HepG2 (cell line): ENCODE data around the gene RAB3GAP1. TPM values are rescaled to one million over a fixed set of nuclear protein-coding genes. Genes with fewer than 3 reads are reported as not detected.

Experiments used
- ARID5B ChIP-seq: IDR thresholded peaks from 2 replicates; pipeline ENCODE4 v1.4.0; 2020; ENCODE audit warnings: mild to moderate bottlenecking, missing genetic modification reagents
- ATF2 ChIP-seq: sonication (generic); formaldehyde crosslinking; IDR thresholded peaks from 2 replicates; pipeline ENCODE4 v1.4.0; 2020; ENCODE audit warnings: missing genetic modification reagents
- CENPX ChIP-seq: sonication (generic); formaldehyde crosslinking; IDR thresholded peaks from 2 replicates; pipeline ENCODE4 v1.9.0; 2021; ENCODE audit warnings: mild to moderate bottlenecking, missing genetic modification reagents, moderate library complexity
- HMGXB4 ChIP-seq, 2 experiments: sonication (generic) in 1 of 2; formaldehyde crosslinking in 1 of 2; IDR thresholded peaks; 2 replicates each; pipeline versions ENCODE4 v1.4.0 to v1.6.1; 2018 to 2020; ENCODE audit warnings: missing genetic modification reagents in 2 of 2, borderline replicate concordance in 1 of 2, low read depth in 1 of 2, mild to moderate bottlenecking in 1 of 2, missing biosample characterization in 1 of 2
- KAT7 ChIP-seq: IDR thresholded peaks from 2 replicates; pipeline ENCODE4 v1.6.1; 2018; ENCODE audit warnings: borderline replicate concordance, missing compliant biosample characterization
- SRY ChIP-seq: sonication (generic); formaldehyde crosslinking; IDR thresholded peaks from 2 replicates; pipeline ENCODE4 v1.8.0; 2022; ENCODE audit warnings: mild to moderate bottlenecking, missing genetic modification reagents
- THAP9 ChIP-seq: sonication (generic); formaldehyde crosslinking; IDR thresholded peaks from 2 replicates; pipeline ENCODE4; 2020; ENCODE audit warnings: missing genetic modification reagents, mild to moderate bottlenecking, borderline replicate concordance
- ZMAT5 ChIP-seq: sonication (generic); formaldehyde crosslinking; IDR thresholded peaks from 2 replicates; pipeline ENCODE4 v1.5.0; 2020; ENCODE audit warnings: mild to moderate bottlenecking, low read depth, missing genetic modification reagents, borderline replicate concordance
- ZNF160 ChIP-seq: sonication (generic); formaldehyde crosslinking; IDR thresholded peaks from 2 replicates; pipeline ENCODE4 v1.8.0; 2022; ENCODE audit warnings: mild to moderate bottlenecking, inconsistent platforms, missing genetic modification reagents
- ZNF513 ChIP-seq: sonication (generic); formaldehyde crosslinking; conservative IDR thresholded peaks from 2 replicates; pipeline ENCODE4 v1.5.0; 2020; ENCODE audit warnings: missing genetic modification reagents
- ZNF605 ChIP-seq: sonication (generic); formaldehyde crosslinking; IDR thresholded peaks from 2 replicates; pipeline ENCODE4 v1.8.0; 2022; ENCODE audit warnings: mild to moderate bottlenecking, missing genetic modification reagents
- ZNF784 ChIP-seq: sonication (generic); formaldehyde crosslinking; IDR thresholded peaks from 2 replicates; pipeline ENCODE4 v1.5.1; 2020; ENCODE audit warnings: missing genetic modification reagents, mild to moderate bottlenecking, borderline replicate concordance
- ZSCAN31 ChIP-seq: sonication (generic); formaldehyde crosslinking; IDR thresholded peaks from 2 replicates; pipeline ENCODE4 v1.5.0; 2020; ENCODE audit warnings: low read depth, mild to moderate bottlenecking, missing genetic modification reagents
- polyA plus RNA-seq, 8 experiments: library from polyadenylated mRNA; depleted of rRNA in 3 of 8; stranded (reverse) in 7 of 8; unstranded in 1 of 8; fragments of >200 nt; fragmentation: Illumina TruSeq in 4 of 8; extraction: Trizol in 4 of 8; gene quantifications; 2 replicates each; pipeline versions ENCODE4 v1.2.1 to v1.2.3, GENCODE V29; 2011 to 2016; ENCODE audit warnings: low read depth in 4 of 8, missing spikeins in 1 of 8, mixed read lengths in 1 of 8; ENCODE audit not compliant: insufficient read depth in 1 of 8
- total RNA-seq, 5 experiments: library from RNA; depleted of rRNA; stranded (reverse); fragments of >200 nt; fragmentation: Illumina TruSeq; extraction: Trizol; gene quantifications; 2 replicates each; pipeline ENCODE4 v1.2.3, GENCODE V29; 2016; ENCODE audit warnings: low read depth in 1 of 5

Gene RAB3GAP1
- total and polyA plus RNA-seq, 2 of the 13 experiments (the other 11 are each of a cell fraction or from before 2014, with no cell fraction given): 15.2 to 48.8 TPM

GRCh38 chr2:135052042-135052876 lies at the start of gene RAB3GAP1 (continued):
- TF ChIP-seq ATF2: peak; percentile 15; the same call in 1 of the 2 replicates
- TF ChIP-seq SRY (CRISPR knock-in tag): no peak
- TF ChIP-seq ZNF784: no peak
- TF ChIP-seq THAP9 (CRISPR knock-in tag): peak; percentile 95
- TF ChIP-seq CENPX (CRISPR knock-in tag): no peak
- TF ChIP-seq HMGXB4 (CRISPR knock-in tag; IDR thresholded peaks at IDR 0.05; ENCODE audit: borderline replicate concordance in 1 of 2, low read depth in 1 of 2): peak; percentile 66 to 83; a peak in 3 of 4 replicates
- TF ChIP-seq ZNF513 (CRISPR knock-in tag): no peak
- peak; percentile 59 for TF ChIP-seq ARID5B (CRISPR knock-in tag)
- TF ChIP-seq ZNF605 (CRISPR knock-in tag): peak; percentile 90; the same call in 1 of the 2 replicates
- TF ChIP-seq KAT7 (CRISPR knock-in tag): peak; percentile 56
- peak; percentile 78; the same call in 1 of the 2 replicates for TF ChIP-seq ZSCAN31 (CRISPR knock-in tag)
- no peak for TF ChIP-seq ZMAT5 (CRISPR knock-in tag)
- TF ChIP-seq ZNF160 (CRISPR knock-in tag): no peak; the same call in 1 of the 2 replicates
